Natural killer cell (primary cell): ENCODE measurements around the gene ATG4D. TPM values are rescaled to one million over a fixed set of nuclear protein-coding genes. Genes with fewer than 3 reads are reported as not detected.

Source experiments
- ATAC-seq, 3 donors: fragments of 150-1000 bp in 2 of 3; fragments of 200-7000 bp in 1 of 3; cut with Tn5 transposase; 1 replicate in 1 of 3; 2 replicates in 2 of 3; pipeline ENCODE4 v1.10.0; 2021; ENCODE audit warnings: mild to moderate bottlenecking in 2 of 3, moderate library complexity in 2 of 3
- DNase-seq, 2 donors: peaks; one replicate each; pipeline versions ENCODE4 v3.0.0 to v3.0.0-alpha.2; 2013 to 2021; ENCODE audit warnings: mixed read lengths in 1 of 2
- H3K27ac ChIP-seq: one replicate; pipeline ENCODE4 v1.5.1; 2013; ENCODE audit warnings: mild to moderate bottlenecking, low read length
- H3K27me3 ChIP-seq: one replicate; pipeline ENCODE4 v1.6.1; 2013; ENCODE audit warnings: low read length; ENCODE audit not compliant: control insufficient read depth, insufficient read depth
- H3K36me3 ChIP-seq: one replicate; pipeline ENCODE4 v1.6.1; 2013; ENCODE audit warnings: low read length; ENCODE audit not compliant: control insufficient read depth, insufficient read depth
- H3K4me1 ChIP-seq: one replicate; pipeline ENCODE4 v1.6.1; 2013; ENCODE audit warnings: low read length; ENCODE audit not compliant: control insufficient read depth, insufficient read depth
- H3K4me3 ChIP-seq: one replicate; pipeline ENCODE4 v1.5.1; 2013; ENCODE audit warnings: low read length
- H3K9me3 ChIP-seq: one replicate; pipeline ENCODE4 v1.6.1; 2013; ENCODE audit warnings: low read length; ENCODE audit not compliant: control insufficient read depth, insufficient read depth
- H3K27ac Mint-ChIP-seq, 2 donors: one replicate each; pipeline ENCODE4 v1.8.0; 2022; ENCODE audit warnings: mild to moderate bottlenecking in 2 of 2, mixed read lengths in 2 of 2, moderate library complexity in 1 of 2
- H3K27me3 Mint-ChIP-seq, 2 donors: one replicate each; pipeline ENCODE4 v1.8.0; 2022; ENCODE audit warnings: low read depth in 2 of 2, mixed read lengths in 2 of 2
- H3K36me3 Mint-ChIP-seq: one replicate; pipeline ENCODE4 v1.8.0; 2022; ENCODE audit warnings: mixed read lengths
- H3K4me1 Mint-ChIP-seq, 2 donors: one replicate each; pipeline ENCODE4 v1.8.0; 2022; ENCODE audit warnings: mixed read lengths in 2 of 2
- H3K4me3 Mint-ChIP-seq: one replicate; pipeline ENCODE4 v1.8.0; 2022; ENCODE audit warnings: mild to moderate bottlenecking, moderate library complexity, mixed read lengths
- H3K9me3 Mint-ChIP-seq, 2 donors: one replicate each; pipeline ENCODE4 v1.8.0; 2022; ENCODE audit warnings: mixed read lengths in 2 of 2
- CTCF ChIP-seq: fragments of 200-600 bp; IDR thresholded peaks from one replicate; pipeline ENCODE4 v1.8.0; 2022; ENCODE audit warnings: antibody characterized with exemption
- WGBS: methylation state at CpG from one replicate; pipeline ENCODE4 v1.1.7; 2013; ENCODE audit warnings: missing lambda C conversion rate; ENCODE audit not compliant: insufficient coverage; 5-methylcytosine and 5-hydroxymethylcytosine counted together
- intact Hi-C: fragments of 100-400 bp; cut with micrococcal nuclease; formaldehyde crosslinking; loops from one replicate; pipeline ENCODE4 v1.14.2; 2022
- total RNA-seq, 4 donors: library from RNA; stranded (reverse); fragments of 120-200 nt in 1 of 4; gene quantifications; one replicate each; pipeline versions ENCODE4 v1.2.3 to v1.2.4, GENCODE V29; 2013 to 2022

ATG4D gene
- total RNA-seq, 3 donors from 2014 or later (not counting 1 experiment from before 2014, with no cell fraction given): 128 to 155 (median 138) TPM

GRCh38 chr19:10517361-10517759 is 26.3 kb upstream of the ATG4D start, which contains the start of gene S1PR5:
TSS of gene S1PR5 (minus strand) at chr19:10517447. CDS start at chr19:10515011, 2,436 bp downstream.
- peaks cover 80% of the 10 kb centered on the region for H3K4me1 ChIP-seq
- H3K4me3 Mint-ChIP-seq: peak within 1 kb of the TSS; percentile 81
- peak within 1 kb of the TSS; percentile 86 to 91 for H3K27ac Mint-ChIP-seq
- peaks cover 17% of the 10 kb centered on the region for H3K36me3 Mint-ChIP-seq
- peak; percentile 17 to 39 (median 38) for ATAC-seq
- peaks cover 64 to 68% of the 10 kb centered on the region in 2 donors for H3K4me1 Mint-ChIP-seq
- intact Hi-C loops: loop anchor here (2.0 kb wide), 1 partner anchor 413 kb away; no protein-coding TSS in a partner anchor
- peak within 1 kb of the TSS; percentile 92 for H3K27ac ChIP-seq
- H3K27me3 Mint-ChIP-seq: peaks cover 0 to 3% of the 10 kb centered on the region in 2 donors
- 2% methylated on average over 39 of the region's 39 CpGs for WGBS
- H3K4me3 ChIP-seq: peak within 1 kb of the TSS; percentile 97
- H3K9me3 ChIP-seq: no peaks in the 10 kb centered on the region
- no peak for TF ChIP-seq CTCF
- peaks cover 24% of the 10 kb centered on the region for H3K36me3 ChIP-seq
- no peaks in the 10 kb centered on the region for H3K9me3 Mint-ChIP-seq
- DNase-seq: peak; percentile 60 to 70
- H3K27me3 ChIP-seq: peaks cover 2% of the 10 kb centered on the region

- no peak for TF ChIP-seq CTCF
- Mint-ChIP-seq H3K36me3 (peaks cover 16% of the 10 kb centered on the region), H3K4me1 (peaks cover 60 to 67% of the 10 kb centered on the region in 2 donors), H3K27ac (peak overlapping the region; percentile 86 to 91), H3K27me3 (peaks cover 0 to 3% of the 10 kb centered on the region in 2 donors), H3K9me3 (no peaks in the 10 kb centered on the region), H3K4me3 (peak overlapping the region; percentile 81)
- H3K27me3 ChIP-seq: peaks cover 2% of the 10 kb centered on the region
- 3% methylated on average over 27 of the region's 27 CpGs for WGBS
- no peaks in the 10 kb centered on the region for H3K9me3 ChIP-seq
- H3K27ac ChIP-seq: peak overlapping the region; percentile 89
- H3K4me3 ChIP-seq: peak overlapping the region; percentile 97
- DNase-seq (peak; percentile 61 to 74), ATAC-seq (peak; percentile 20 to 33 (median 29))
- intact Hi-C loops: loop anchor here (2.0 kb wide), 1 partner anchor 413 kb away; no protein-coding TSS in a partner anchor
- H3K4me1 ChIP-seq: peaks cover 80% of the 10 kb centered on the region
- H3K36me3 ChIP-seq: peaks cover 18% of the 10 kb centered on the region
Measured at GRCh38 chr19:10517760-10518443, 25.8 kb upstream of the ATG4D start.

- H3K27me3 ChIP-seq: peaks cover 2% of the 10 kb centered on the region
- H3K4me1 Mint-ChIP-seq: peaks cover 57 to 59% of the 10 kb centered on the region in 2 donors
- peaks cover 79% of the 10 kb centered on the region for H3K4me1 ChIP-seq
- ATAC-seq (peak; percentile 15 to 28 (median 19)), DNase-seq (peak; percentile 72 to 73)
- H3K9me3 Mint-ChIP-seq: no peaks in the 10 kb centered on the region
- peak overlapping the region; percentile 97 for H3K4me3 ChIP-seq
- no peak for TF ChIP-seq CTCF
- H3K27ac Mint-ChIP-seq: peak overlapping the region; percentile 86 to 91
- H3K27ac ChIP-seq: peak overlapping the region; percentile 89
- H3K36me3 Mint-ChIP-seq: peaks cover 8% of the 10 kb centered on the region
- intact Hi-C loops: no loop called here
- H3K9me3 ChIP-seq: no peaks in the 10 kb centered on the region
- 5% methylated on average over 33 of the region's 33 CpGs for WGBS
- H3K27me3 Mint-ChIP-seq: peaks cover 0 to 3% of the 10 kb centered on the region in 2 donors
- peak overlapping the region; percentile 81 for H3K4me3 Mint-ChIP-seq
- peaks cover 11% of the 10 kb centered on the region for H3K36me3 ChIP-seq
Measured at GRCh38 chr19:10518444-10519361, 25.0 kb upstream of the ATG4D start.
